ENCODE results near the gene CLC. TPM values are rescaled to one million over a fixed set of nuclear protein-coding genes. Genes with fewer than 3 reads are reported as not detected.

The CLC gene
- total RNA-seq, 1 donor from 2014 or later, result not detected

DNA sequence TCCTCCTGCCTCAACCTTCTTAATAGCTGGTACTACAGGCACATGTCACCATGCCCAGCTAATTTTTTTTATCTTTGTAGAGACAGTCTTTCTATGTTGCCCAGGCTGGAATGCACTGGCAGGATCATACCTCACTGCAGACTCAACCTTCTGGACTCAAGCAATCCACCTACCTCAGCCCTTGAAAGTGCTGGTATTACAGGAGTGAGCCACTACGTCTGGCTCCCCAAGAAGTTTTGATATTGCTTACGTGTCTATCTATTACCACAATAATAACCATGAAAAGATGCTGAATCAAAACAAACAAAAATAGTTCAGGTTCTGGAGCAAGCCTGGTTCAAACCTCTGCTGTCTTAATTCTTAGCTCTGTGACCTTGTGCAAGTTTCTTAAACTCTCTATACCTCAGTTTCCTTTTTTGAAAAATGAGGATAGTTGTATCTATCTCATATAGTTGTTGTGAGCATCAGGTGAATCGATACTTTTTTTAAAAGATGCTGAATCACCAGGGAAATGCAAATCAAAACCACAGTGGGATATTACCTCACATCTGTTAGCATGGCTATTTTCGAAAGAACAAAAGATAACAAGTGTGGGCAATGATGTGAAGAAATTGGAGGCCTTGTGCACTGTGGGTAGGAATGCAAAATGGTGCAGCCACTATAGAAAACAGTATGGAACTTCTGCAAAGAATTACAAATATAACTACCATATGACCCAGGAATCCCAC is 21.8 kb upstream of the CLC start:
- Mint-ChIP-seq H3K36me3 (no peaks in the 10 kb centered on the region), H3K27me3 (ENCODE audit: insufficient read depth, low read depth) (peaks cover 7% of the 10 kb centered on the region), H3K4me1 (no peaks in the 10 kb centered on the region), H3K9me3 (no peaks in the 10 kb centered on the region), H3K27ac (no peak overlapping the region), H3K4me3 (no peak overlapping the region)
- Histone ChIP-seq H2AFZ (replicated peaks) (no peak overlapping the region), H3K27ac (no peak overlapping the region), H3K9ac (no peak overlapping the region), H4K20me1 (ENCODE audit: low read depth) (no peaks in the 10 kb centered on the region), H3K79me2 (ENCODE audit: low read depth) (no peaks in the 10 kb centered on the region), H3K27me3 (peaks cover 26% of the 10 kb centered on the region), H3K9me3 (ENCODE audit: low read depth) (no peaks in the 10 kb centered on the region), H3K36me3 (no peaks in the 10 kb centered on the region), H3F3A (ENCODE audit: low read depth) (no peaks in the 10 kb centered on the region), H3K4me3 (no peak overlapping the region), H3K4me2 (no peak overlapping the region), H3K4me1 (no peaks in the 10 kb centered on the region)
- TF ChIP-seq, protein P1, sequence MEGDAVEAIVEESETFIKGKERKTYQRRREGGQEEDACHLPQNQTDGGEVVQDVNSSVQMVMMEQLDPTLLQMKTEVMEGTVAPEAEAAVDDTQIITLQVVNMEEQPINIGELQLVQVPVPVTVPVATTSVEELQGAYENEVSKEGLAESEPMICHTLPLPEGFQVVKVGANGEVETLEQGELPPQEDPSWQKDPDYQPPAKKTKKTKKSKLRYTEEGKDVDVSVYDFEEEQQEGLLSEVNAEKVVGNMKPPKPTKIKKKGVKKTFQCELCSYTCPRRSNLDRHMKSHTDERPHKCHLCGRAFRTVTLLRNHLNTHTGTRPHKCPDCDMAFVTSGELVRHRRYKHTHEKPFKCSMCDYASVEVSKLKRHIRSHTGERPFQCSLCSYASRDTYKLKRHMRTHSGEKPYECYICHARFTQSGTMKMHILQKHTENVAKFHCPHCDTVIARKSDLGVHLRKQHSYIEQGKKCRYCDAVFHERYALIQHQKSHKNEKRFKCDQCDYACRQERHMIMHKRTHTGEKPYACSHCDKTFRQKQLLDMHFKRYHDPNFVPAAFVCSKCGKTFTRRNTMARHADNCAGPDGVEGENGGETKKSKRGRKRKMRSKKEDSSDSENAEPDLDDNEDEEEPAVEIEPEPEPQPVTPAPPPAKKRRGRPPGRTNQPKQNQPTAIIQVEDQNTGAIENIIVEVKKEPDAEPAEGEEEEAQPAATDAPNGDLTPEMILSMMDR (IDR thresholded peaks at IDR 0.05), result no peak
- TF ChIP-seq EZH2phosphoT487 (IDR thresholded peaks at IDR 0.05) (no peak), EZH2 (IDR thresholded peaks at IDR 0.05) (no peak)
- DNase-seq (ENCODE audit: low spot score), result no peak

DNA sequence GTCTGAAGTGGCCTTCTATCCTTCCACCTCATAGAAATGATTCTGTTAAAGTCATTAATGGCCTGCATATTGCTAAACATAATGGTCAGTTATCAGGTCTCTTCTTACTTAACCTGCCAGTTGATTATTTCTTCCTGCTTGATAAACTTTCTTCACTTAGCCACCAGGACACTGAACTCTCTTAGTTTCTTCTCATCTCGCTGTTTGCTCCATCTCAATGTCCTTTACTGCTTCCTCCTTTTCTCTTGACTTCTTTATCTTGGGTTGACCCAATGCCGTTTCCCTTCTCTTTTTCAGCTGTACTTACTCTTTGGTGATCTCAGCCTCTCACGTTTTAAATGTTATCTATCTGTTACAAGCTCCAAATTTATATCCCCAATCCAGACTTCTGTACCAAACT is 17.1 kb upstream of the CLC start:
- TF ChIP-seq EZH2 (IDR thresholded peaks at IDR 0.05), result no peak
- DNase-seq (ENCODE audit: low spot score), result no peak
- H3K36me3 Mint-ChIP-seq, result no peaks in the 10 kb centered on the region
- Histone ChIP-seq H2AFZ (replicated peaks) (no peak overlapping the region), H4K20me1 (ENCODE audit: low read depth) (no peaks in the 10 kb centered on the region), H3K4me3 (no peak overlapping the region), H3K9me3 (ENCODE audit: low read depth) (no peaks in the 10 kb centered on the region), H3K9ac (no peak overlapping the region), H3K27ac (no peak overlapping the region), H3K27me3 (peaks cover 26% of the 10 kb centered on the region), H3K36me3 (no peaks in the 10 kb centered on the region), H3F3A (ENCODE audit: low read depth) (no peaks in the 10 kb centered on the region), H3K4me2 (no peak overlapping the region), H3K79me2 (ENCODE audit: low read depth) (no peaks in the 10 kb centered on the region), H3K4me1 (no peaks in the 10 kb centered on the region)
- H3K27me3 Mint-ChIP-seq (ENCODE audit: insufficient read depth, low read depth), result peaks cover 11% of the 10 kb centered on the region
- no peak overlapping the region for H3K27ac Mint-ChIP-seq
- no peaks in the 10 kb centered on the region for H3K4me1 Mint-ChIP-seq
- H3K9me3 Mint-ChIP-seq, result no peaks in the 10 kb centered on the region
- no peak overlapping the region for H3K4me3 Mint-ChIP-seq

DNA sequence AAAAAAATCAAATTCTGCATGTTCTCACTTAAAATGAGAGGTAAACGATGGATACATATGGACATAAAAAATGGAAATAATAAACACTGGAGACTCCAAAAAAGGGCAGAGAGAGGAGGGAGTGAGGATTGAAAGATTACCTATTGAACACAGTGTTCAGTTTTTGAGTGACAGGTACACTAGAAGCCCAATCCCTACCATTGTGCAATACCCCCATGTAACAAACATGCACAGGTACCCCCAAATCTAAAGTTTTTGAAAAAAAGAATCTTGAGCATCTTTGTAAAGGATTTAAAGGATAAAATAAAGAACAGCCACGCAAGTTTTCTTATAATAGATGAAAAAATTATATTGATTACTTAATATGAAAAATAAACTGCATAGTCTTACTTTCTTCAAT is 16.7 kb upstream of the CLC start:
- Histone ChIP-seq H2AFZ (replicated peaks) (no peak overlapping the region), H3K27ac (no peak overlapping the region), H3K4me1 (no peaks in the 10 kb centered on the region), H3K36me3 (no peaks in the 10 kb centered on the region), H3K27me3 (peaks cover 26% of the 10 kb centered on the region), H4K20me1 (ENCODE audit: low read depth) (no peaks in the 10 kb centered on the region), H3K9ac (no peak overlapping the region), H3K9me3 (ENCODE audit: low read depth) (no peaks in the 10 kb centered on the region), H3K4me2 (no peak overlapping the region), H3K79me2 (ENCODE audit: low read depth) (no peaks in the 10 kb centered on the region), H3K4me3 (no peak overlapping the region), H3F3A (ENCODE audit: low read depth) (no peaks in the 10 kb centered on the region)
- Mint-ChIP-seq H3K9me3 (no peaks in the 10 kb centered on the region), H3K4me3 (no peak overlapping the region), H3K36me3 (no peaks in the 10 kb centered on the region), H3K27me3 (ENCODE audit: insufficient read depth, low read depth) (peaks cover 11% of the 10 kb centered on the region), H3K27ac (no peak overlapping the region), H3K4me1 (no peaks in the 10 kb centered on the region)
- DNase-seq (ENCODE audit: low spot score), result no peak
- TF ChIP-seq, protein P1 (IDR thresholded peaks at IDR 0.05), result no peak
- TF ChIP-seq EZH2phosphoT487 (IDR thresholded peaks at IDR 0.05) (no peak), EZH2 (IDR thresholded peaks at IDR 0.05) (no peak)

DNA sequence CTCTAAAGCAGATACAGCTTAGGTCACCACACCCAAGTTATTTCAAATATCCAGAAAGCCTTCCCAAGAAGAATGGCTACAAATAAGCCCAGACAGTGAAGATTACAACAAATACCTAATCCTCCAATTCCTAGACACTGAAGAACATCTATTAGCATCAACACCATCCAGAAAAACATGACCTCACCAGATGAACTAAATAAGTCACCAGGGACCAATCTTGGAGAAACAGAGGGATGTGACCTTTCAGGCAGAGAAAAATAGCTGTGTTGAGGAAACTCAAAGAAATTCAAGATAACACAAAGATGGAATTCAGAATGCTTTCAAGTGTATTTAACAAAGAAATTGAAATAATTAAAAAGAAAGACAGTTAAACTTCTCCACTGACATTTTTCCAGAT is 15.0 kb upstream of the CLC start:
- Histone ChIP-seq H2AFZ (replicated peaks) (no peak overlapping the region), H3K4me2 (no peak overlapping the region), H3K27ac (no peak overlapping the region), H3K9ac (no peak overlapping the region), H3K79me2 (ENCODE audit: low read depth) (no peaks in the 10 kb centered on the region), H3K27me3 (peaks cover 16% of the 10 kb centered on the region), H3F3A (ENCODE audit: low read depth) (no peaks in the 10 kb centered on the region), H3K36me3 (no peaks in the 10 kb centered on the region), H3K9me3 (ENCODE audit: low read depth) (no peaks in the 10 kb centered on the region), H3K4me3 (no peak overlapping the region), H3K4me1 (no peaks in the 10 kb centered on the region), H4K20me1 (ENCODE audit: low read depth) (no peaks in the 10 kb centered on the region)
- Mint-ChIP-seq H3K36me3 (no peaks in the 10 kb centered on the region), H3K4me3 (no peak overlapping the region), H3K27ac (no peak overlapping the region), H3K27me3 (ENCODE audit: insufficient read depth, low read depth) (peaks cover 13% of the 10 kb centered on the region), H3K9me3 (no peaks in the 10 kb centered on the region), H3K4me1 (no peaks in the 10 kb centered on the region)
- TF ChIP-seq EZH2phosphoT487 (IDR thresholded peaks at IDR 0.05) (no peak), EZH2 (IDR thresholded peaks at IDR 0.05) (no peak)
- TF ChIP-seq, protein P1 (IDR thresholded peaks at IDR 0.05), result no peak
- DNase-seq (ENCODE audit: low spot score), result no peak
